GM18517 (cell line): Measurements from ENCODE around the gene AOPEP.

Source experiments
- ATAC-seq: cut with Tn5 transposase; IDR thresholded peaks from one replicate; pipeline ENCODE4 v1.9.1; 2021; ENCODE audit warnings: mild to moderate bottlenecking, moderate library complexity; ENCODE audit not compliant: unreplicated experiment

AOPEP gene

DNA sequence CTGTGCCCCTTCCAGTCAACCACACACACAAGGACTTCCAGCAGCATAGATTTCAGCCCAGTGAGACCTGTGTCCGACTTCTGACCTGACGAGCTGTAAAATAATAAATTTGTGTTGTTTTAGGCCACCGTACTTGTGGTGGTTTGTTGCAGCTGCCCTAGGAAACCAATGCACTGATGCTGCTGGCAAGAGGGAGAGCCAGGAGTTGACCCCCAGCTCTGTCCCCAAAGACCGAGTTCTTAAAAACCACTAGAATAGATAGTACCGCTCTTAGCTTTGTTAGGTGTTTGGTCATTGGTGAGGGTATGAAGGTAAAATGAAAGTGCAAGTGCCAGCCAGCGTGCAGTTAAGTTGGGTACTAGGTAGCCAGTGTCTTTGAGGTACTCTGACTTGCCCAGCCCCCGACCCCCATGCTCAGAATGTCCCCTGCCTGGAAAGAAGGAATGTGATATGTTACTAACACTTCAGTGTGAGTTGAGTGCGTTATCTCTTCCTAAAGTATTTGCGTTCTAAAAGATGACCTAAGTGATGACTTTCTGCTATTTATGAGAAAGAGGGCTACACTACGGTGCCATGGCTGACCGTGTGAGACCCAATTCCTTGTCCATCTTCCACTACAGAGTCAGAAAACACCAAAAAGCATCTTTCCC, 185.6 kb downstream of the AOPEP start:
- no peak for ATAC-seq

DNA sequence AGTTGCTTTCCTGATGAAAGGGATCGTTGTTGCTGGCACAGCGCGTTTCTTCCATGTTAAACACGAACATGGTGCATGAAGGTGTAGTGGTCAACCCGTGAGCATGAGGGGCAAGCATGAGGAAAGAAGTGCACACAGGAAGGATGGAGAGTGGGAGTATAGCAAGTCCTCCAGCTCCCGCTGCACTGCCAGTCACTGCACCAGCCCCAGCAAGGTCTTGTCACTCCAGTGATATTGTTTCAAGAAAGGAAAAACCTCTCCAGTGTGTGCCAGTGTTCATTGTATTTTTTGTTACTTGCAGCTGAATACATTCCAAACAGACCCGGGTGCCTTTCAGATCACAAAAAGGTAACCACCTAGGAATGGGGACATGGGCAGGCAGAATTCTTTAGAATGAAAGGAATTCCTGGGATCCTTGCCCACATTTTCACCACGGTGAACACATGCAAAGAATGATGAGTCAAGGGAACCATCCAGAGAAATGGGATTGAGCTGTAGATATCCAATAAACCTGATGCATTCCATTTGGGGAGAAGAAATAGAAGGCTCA, 186.3 kb downstream of the AOPEP start:
- no peak for ATAC-seq

DNA sequence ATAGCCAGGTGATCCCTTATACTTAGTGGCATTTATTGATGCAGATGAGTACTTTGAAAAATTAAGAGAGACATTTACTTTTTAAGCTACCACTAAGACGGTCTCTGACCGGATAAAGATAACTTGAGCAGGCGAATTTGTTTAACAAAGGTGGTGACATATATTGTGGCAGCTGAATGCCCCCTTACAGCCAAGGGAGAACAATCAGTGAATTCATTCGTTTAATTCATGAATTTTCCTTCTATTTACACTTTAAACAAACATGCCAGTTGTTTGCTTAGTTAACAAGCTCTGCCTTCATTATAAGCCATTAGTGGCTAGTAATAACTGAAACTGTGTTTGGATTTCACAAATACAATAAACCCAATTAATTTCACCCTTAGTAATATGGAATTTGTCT, 187.1 kb downstream of the AOPEP start:
- ATAC-seq: no peak

DNA sequence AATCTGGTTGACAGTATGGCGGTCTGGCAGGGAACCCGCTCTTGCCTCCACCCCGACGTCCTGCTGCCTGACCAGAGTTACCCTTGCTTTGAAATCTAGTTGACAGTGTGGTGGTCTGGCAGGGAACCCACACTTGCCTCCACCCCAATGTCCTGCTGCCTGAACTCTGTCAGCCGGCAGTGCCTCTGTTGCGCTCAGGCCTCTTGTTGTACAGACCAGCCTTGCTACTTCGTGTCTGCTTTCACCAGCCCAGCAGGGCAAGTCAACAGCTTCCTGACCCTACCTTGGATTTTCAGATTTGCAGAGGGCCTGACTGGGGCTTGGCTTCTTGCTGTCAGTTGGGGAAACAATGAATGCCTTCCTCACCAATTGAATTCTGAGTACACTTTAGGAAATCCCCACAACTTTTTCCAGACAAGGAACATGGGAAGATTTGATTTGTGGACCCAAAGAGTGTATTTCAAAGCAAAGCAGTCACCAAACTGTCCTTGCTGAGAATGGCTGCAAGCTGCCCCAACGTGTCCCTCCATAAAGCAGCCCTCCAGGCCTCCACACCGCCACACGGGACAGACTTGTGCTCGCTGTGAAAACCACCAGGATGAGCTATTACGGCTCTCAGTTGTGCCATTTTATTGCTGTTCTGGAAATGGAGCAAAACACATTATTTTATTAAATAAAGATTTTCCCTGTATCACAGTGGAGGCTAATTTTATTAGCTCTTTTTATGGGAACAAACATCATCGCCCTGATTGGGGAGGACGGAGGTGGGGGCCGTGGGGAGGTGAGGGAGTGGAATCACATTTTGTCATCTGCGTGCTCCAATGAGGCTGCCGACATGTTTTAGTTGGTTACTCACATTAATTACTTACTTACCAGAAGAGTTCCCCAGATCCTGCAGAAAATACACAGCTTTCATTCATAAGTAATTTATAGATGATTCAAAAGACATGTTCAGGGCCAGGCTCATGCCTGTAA, 189.3 kb downstream of the AOPEP start:
- no peak for ATAC-seq

DNA sequence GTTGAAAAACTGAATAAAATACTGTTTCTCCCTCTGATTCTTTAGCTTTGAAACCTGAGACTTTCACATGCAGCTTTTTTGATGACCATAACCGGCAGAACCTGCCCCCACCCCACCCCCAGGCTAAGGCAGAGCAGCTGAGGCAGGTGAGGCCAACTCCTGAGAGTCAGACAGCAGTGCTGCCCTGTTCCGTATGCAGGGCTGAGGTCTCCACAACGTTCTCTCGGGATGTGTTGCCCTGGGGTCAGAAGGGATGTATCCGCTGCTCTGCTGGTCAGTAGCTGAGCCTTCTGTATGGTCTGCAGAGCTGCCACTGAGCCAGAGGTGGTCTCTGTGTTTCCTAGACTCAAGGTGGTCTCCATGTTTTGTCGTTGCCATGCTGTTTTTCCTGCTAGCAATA, 190.5 kb downstream of the AOPEP start:
- no peak for ATAC-seq

DNA sequence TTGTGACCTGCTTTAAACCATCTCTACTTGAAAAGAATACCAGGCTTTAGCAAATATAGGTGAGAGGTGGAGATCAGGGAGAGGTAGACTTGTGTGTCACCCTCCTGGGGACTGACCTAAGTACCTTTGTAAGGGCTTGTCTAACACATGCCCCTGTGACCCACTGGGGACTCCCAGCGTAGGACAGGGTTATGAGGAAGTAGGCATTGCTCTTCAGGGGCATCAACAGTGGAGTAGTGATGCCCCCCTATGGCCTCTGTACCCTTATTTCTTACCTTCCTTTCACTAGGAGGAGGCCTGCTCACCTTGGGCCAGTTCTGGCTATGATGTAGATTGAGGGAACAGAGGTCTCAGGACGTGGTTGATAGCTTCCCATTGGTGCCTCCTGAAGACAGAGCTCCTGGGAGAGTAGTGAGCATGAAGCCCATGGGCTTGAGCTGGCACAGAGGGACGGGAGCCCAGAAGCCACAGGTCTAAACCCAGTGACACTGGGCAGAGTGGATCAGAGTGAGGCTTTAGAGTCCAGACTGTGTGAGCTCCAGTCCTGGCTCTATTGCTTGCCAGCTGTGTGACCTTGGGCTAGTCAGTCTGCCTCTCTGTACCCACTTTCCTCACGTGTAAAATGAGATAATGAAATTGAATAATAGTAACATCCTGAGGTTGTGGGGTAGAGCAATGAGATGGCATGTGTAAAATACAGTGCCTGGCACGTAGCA, 191.7 kb downstream of the AOPEP start:
- ATAC-seq: no peak

DNA sequence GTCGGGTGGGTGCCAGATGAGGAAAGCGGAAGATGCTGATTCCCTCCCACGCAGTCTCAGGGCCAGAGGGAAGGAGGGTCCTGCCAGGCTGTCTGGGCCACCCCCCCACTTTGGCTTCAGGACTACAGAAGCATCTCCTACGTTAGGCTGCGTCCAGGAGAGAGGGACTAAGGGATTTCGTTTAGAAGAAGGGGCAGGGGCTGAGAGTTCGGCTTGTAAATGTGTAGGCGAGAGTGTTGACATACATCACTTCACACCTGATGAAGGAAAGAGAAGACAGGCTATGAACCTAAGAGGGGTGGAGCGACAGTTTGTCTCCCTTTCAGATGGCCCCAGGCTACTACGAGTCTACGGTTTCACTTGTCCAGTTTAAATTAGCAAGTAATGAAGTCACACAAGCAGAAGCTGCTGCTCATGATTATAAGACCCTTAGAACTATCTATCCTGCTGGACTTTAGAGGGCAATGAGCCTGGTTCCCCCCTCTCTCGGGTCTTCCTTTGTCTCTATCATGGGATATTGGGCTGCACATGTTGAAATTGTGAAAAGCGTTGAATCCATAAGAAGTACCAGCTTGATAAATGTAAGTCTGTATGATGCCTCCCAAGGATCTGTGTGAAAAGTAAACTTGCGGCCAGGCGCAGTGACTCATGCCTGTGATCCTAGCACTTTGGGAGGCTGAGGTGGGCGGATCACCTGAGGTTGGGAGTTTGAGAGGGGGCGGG, 193.0 kb downstream of the AOPEP start:
- ATAC-seq: no peak

DNA sequence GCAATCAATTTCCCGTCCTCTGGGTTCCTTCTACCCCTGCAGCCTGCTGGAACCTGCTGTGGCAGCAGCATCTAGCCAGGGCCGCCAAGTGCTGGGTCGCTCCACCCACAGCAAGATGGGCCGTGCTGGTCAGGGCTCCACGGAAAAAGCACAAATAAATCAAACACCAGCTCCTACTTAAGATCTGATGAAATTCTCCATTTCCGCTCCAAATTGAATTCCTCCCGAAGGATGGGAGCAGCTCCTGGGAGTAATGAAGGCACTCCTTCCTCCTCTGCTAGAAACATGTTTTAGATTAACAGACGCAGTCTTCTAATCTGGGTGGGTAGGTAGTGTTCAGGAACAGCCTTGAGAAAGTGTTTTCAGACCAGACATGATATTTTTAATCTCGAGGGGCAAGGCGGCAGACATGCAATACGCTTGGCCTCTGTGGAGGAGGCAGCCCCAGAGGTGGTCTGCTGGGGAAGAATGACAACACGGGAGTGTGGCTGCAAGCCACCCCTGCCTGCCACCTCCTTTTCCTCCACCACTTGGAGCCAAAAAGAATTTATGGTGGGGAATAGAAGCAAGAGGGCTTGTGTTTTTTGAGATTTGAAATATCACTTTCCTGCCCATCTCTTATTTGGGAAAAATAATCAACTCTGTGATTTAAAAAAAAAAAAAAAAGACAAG, 194.1 kb downstream of the AOPEP start:
- no peak for ATAC-seq

DNA sequence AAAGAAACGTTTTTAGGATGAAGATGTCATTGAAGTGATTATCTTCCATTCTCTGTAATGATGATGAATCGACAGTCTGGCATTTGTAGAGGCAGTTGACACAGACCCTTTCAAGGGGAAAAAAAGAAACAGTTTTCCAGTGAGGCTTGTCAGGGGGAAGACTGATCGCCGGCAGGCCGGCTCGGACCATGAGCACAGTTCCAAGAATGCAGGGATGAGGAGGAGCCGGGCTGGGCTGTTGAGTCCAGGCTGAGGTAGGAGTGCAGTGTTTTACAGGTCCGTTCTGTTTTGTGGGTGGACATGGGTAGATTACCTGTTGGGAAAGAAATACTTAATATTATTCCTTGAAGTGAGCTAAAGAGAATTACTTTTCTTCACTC, 194.6 kb downstream of the AOPEP start:
- no peak for ATAC-seq

DNA sequence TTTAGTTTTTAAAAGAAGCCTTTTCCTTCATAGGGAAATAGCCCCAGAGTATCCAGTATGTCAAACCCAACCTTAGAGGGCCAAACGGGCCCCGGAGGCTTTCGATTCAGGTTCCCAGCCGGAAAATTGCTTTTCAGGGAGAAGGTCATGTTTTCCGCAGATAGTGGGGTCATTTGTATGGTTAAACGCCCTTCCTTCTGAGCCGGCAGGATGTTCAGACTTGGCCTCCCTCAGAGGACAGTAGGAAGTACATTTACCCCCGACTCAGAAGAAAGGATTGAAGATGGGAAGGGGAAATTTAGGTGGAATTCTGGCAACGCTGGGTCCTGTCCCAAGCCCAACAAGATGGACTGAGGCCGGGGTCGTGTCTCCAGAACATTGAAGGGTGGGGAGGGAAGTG, 195.2 kb downstream of the AOPEP start:
- no peak for ATAC-seq

DNA sequence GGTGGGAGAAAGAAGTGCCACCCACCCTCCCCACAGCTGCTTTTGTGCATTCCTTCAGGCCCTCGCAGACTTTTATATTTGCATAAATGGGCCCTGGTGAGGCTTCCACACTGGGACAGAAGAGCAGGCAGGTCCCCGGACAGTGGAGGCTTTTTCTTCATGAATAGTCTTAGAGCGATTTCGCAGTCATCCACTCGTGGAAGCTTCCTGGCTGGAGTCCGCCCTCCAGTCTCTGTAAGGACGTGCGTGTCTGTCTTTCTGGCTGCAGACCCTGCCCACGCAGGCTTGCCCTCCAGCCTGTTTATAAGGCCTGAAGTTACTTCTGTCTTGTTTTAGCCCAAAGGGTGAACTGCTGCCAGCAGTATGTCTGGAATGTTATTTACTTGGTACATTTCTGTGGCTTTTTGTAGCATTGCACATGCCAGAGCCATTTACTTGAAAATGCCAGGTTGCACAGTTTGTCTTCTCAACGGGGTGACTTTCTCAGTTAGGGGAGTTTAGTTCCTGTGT, 195.7 kb downstream of the AOPEP start:
- ATAC-seq: no peak

DNA sequence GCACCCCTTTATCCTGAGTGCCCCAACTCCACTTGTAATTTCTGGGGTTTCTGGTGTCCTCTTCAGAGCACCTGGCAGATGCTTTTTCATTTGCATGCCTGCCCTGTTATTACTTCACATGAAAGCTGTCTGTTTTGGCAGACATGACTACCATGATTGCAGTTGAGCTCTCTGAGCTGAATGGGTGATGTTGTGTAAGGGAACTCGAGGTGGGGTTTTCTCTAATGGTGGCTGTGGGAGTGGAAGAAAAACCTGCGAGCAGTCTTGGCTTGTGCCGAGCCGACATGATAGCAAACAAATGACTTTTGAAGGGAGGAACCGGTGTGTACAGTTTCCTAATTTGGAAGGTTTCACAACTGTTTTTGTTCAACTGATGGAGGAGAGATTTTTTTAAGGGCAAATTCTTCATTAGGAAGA, 196.2 kb downstream of the AOPEP start:
- ATAC-seq: no peak

DNA sequence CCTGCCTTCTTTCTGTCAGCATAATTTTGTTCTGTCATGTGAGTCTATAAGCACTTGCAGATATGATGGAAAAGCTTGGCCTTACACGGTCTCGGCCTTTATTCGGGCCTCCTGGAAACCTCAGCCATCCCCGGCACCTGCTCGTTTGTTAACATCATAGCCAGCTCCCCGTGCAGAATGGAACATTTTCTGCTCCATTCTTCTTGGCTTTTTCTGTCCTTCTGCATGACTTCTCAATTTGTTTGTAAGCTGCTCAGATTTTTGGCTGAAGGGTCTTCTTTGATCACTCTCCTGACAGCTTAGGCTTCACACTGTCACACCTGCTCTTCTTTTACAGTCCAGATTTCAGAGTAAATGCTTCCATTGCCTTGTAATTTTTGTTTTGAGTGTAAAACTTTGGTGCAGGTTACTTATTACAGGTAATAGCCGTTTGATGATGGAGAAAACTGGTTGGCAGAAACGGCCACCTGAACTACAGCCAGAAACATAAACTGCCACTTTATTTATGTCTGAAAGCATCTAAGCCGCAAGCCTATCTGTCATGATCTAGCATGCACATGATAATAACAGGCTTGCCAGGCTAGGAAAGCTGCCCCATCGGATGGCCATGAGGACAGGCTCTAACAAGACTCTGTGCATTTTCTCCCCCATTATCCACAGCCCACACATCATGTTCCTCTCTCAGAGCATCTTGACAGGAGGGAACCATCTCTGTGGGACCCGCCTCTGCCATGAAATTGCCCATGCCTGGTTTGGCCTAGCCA, 197.0 kb downstream of the AOPEP start:
- ATAC-seq: no peak

DNA sequence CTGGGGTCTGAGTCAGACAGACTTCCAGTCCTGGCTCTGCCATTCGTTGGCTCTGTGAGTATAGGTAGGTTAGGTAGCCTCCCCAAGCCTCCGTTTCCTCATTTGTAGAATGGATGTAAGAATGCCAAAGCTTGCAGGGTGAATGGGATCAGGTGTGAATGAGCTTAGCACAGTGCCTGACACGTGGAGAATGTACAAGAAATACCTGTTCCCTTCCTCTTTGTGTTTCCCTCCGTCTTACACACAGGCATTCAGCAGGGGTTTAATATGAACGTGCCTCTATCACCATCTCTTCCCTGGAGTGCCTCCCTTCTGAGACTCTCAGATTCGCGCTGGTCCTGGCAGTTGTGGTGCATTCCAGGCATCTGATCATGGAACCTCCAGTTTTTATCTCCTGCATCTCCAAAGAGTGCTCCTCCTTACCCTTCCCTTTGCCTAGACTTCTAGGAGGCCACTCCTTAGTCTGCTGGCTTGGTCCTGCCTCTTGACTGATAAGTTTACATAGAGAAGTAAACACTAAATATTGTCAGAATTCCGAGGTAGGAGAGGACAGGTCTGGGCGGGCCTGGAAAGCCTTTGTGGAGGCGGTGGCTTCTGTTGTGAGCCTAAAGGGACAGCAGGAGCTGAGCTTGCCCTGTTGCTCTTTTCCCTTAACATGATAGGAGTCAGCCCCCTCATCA, 199.4 kb downstream of the AOPEP start:
- ATAC-seq: no peak

DNA sequence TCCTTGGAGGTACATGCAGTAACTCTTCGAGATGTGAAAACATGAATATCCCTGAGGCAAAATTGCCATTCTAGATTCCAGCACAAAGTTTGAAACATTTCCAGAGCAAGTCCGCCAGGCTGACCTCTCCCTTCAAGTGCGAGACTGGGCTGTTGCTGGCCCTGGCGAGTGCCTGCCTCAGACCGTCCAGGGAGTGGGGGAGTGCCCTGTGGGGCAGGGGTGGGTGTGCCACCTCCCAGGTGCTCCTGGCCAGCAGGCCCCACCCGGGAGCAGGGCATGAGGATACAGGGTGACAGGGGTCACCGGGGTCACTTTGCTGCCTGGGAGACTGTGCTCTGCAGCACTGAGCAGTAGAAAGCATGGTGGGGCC, 199.9 kb downstream of the AOPEP start:
- ATAC-seq: no peak

DNA sequence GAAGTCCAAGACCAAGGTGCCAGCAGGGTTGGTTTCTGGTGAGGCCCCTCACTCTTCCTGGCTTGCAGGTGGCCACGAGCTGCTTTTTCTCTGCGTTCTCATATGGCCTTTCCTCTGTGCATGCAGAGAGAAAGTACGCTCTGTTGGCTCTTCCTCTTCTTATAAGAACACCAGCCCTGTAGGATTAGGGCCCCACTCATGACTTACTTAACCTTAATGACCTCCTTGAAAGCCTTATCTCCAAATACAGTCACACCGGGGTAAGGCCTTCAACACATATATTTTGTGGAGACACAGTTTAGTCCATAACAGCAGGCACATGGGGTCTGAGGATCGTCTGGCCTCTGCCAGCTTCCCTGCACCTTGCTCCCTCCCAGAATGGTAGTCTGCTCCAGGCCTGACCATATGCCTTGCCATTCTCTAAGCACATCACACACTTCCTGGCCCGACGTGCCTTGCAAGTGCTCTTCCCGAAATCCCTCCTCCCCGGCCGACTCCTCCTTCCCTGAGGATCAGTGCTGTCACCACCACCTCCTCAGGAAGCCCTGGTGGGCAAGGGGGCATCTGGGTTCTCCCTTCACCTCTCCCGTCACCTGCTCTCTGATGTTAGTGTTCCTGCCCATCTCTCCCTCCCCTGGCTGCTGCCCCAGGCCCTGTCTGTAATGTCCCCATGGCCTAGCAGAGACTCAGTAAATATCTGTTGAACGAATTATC, 200.7 kb downstream of the AOPEP start:
- ATAC-seq: no peak

DNA sequence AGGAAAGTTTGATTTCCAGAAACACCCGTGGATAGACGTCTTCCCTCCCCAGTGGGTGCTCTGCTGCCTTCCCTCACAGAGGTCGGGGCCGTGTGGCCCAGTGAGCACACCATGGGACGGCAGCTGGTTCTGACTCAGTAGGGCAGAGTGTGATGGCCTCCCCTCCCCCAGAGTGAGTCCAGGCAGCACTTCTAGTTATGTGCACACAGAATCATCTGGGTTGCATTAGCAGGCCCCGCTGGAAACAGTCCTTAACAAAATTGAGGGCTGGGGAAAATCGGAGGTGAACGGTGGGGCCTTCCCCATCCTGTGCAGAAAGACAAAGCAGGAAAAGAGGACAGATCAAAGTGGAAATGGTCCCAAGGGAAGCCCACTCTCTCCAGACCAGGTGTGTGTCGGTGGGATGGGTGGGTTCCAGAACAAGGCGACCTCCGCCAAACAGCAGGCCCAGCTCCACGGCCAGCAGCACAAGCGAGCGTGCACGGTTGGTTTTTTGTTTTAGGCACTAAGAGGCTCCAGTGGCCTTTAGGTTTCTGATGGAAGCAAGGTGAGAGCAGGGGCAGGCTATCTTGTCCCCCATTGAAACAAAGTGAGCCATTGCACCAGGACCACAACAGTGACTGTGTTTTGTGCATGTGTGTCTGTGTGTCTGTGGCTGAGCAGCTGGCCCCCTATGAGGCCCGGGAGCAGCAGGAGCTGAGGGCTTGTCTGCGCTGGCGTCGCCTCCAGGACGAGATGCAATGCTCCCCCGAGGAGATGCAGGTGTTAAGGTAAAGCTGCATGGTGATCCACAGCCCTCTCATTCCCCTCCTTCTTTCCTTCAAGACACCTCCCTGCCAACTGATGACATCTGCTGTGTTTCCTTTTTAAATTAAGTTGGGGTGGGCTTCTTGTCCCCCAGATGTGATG, 201.5 kb downstream of the AOPEP start:
- no peak for ATAC-seq
